ENCODE measurements around the gene KYAT1. TPM values are rescaled to one million over a fixed set of nuclear protein-coding genes. Genes with fewer than 3 reads are reported as not detected.
"Not testable (repeated sequence)": the region's sequence is repeated elsewhere in the genome, so short reads cannot be mapped to it uniquely, and the experiment has no call there.

Gene KYAT1
- total and polyA plus RNA-seq, 10 donors: 4.7 to 19.9 (median 6.6) TPM

GRCh38 chr9:128860937-128861336, 20.8 kb downstream of the KYAT1 start:
- Histone ChIP-seq H3K27me3 (replicated peaks in 1 of 7) (no peaks in the 10 kb centered on the region), H3K4me1 (peaks cover 0 to 14% (median 7%) of the 10 kb centered on the region in 6 donors), H3K36me3 (no peaks in the 10 kb centered on the region), H3K27ac (no peak overlapping the region), H3K4me3 (no peak overlapping the region), H3K9me3 (no peaks in the 10 kb centered on the region)
- DNase-seq: no peak
- intact Hi-C loops (cut with DNase I; ENCODE audit: low total_unique reads): no loop called here
- WGBS, 5 donors: 89 to 94% (median 91%) methylated on average over 5 of the region's 5 CpGs
- TF ChIP-seq, protein P1, sequence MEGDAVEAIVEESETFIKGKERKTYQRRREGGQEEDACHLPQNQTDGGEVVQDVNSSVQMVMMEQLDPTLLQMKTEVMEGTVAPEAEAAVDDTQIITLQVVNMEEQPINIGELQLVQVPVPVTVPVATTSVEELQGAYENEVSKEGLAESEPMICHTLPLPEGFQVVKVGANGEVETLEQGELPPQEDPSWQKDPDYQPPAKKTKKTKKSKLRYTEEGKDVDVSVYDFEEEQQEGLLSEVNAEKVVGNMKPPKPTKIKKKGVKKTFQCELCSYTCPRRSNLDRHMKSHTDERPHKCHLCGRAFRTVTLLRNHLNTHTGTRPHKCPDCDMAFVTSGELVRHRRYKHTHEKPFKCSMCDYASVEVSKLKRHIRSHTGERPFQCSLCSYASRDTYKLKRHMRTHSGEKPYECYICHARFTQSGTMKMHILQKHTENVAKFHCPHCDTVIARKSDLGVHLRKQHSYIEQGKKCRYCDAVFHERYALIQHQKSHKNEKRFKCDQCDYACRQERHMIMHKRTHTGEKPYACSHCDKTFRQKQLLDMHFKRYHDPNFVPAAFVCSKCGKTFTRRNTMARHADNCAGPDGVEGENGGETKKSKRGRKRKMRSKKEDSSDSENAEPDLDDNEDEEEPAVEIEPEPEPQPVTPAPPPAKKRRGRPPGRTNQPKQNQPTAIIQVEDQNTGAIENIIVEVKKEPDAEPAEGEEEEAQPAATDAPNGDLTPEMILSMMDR (IDR thresholded peaks at IDR 0.05 in 8 of 11, conservative IDR thresholded peaks at IDR 0.05 in 3 of 11): no peak
- no peak for TF ChIP-seq POLR2A (IDR thresholded peaks at IDR 0.05)
- no peak for TF ChIP-seq POLR2AphosphoS5 (IDR thresholded peaks at IDR 0.05)

GRCh38 chr9:128858476-128858875, 23.3 kb downstream of the KYAT1 start:
- H3K4me1 ChIP-seq; H3K36me3 ChIP-seq; H3K27me3 ChIP-seq (replicated peaks in 1 of 7); H3K27ac ChIP-seq; DNase-seq; H3K4me3 ChIP-seq; intact Hi-C loops (cut with DNase I; ENCODE audit: low total_unique reads); H3K9me3 ChIP-seq: not testable (repeated sequence)
- WGBS, 5 donors: 95 to 97% (median 96%) methylated on average over 7 of the region's 7 CpGs

GRCh38 chr9:128854454-128854853, 27.3 kb downstream of the KYAT1 start:
- H3K27me3 ChIP-seq (replicated peaks in 1 of 7); H3K36me3 ChIP-seq; H3K4me1 ChIP-seq; DNase-seq; H3K27ac ChIP-seq; intact Hi-C loops (cut with DNase I; ENCODE audit: low total_unique reads); H3K4me3 ChIP-seq: not testable (repeated sequence)
- peaks cover 0 to 26% (median 22%) of the 10 kb centered on the region in 8 donors for H3K9me3 ChIP-seq
- WGBS, 5 donors: 93 to 99% (median 97%) methylated on average over 6 of the region's 6 CpGs

DNA sequence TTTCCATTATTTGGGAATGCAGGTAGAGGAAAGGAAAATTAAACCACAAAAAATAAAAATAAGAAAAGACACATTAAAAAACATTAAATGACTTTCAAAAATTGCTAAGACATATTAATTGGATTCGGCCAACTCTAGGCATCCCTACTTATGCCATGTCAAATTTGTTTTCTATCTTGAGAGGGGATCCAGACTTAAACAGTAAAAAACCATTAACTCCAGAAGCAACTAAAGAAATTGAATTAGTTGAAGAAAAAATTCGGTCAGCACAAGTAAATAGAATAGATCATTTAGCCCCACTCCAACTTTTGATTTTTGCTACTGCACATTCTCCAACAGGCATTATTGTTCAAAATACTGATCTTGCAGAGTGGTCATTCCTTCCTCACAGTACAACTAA, 29.1 kb downstream of the KYAT1 start:
- H3K4me3 ChIP-seq; DNase-seq; H3K27ac ChIP-seq; H3K36me3 ChIP-seq; intact Hi-C loops (cut with DNase I; ENCODE audit: low total_unique reads); H3K27me3 ChIP-seq (replicated peaks in 1 of 7); H3K4me1 ChIP-seq: not testable (repeated sequence)
- 64 to 96% (median 89%) methylated on average over 2 of the region's 2 CpGs for WGBS, 5 donors
- H3K9me3 ChIP-seq: peaks cover 0 to 27% (median 22%) of the 10 kb centered on the region in 8 donors

DNA sequence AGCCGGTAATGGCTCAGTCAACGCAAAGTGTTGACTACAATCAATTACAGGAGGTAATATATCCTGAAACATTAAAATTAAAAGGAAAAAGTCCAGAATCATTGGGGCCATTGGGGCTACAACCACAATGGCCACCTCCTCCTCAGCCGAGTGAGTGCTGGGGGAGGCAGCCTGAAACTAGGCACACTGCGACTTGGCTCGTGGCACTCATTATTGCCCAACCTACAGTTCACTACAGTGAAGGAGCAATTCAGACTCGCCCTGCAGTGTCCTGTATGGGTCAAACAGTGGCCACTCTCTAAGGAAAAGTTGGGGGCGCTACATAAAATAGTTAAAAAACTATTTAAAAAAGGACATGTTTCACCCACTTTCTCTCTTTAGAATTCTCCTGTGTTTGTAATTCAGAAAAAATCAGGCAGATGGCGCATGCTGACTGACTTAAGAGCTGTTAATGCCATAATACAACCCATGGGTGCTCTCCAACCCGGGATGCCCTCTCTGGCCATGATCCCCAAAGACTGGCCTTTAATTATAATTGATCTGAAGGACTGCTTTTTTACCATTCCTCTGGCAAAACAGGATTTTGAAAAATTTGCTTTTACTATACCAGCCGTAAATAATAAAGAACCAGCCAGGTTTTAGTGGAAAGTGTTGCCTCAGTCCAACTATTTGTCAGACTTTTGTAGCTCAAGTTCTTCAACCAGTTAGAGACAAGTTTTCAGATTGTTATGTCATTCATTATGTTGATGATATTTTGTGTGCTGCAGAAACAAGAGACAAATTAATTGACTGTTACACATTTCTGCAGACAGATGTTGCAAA, 29.8 kb downstream of the KYAT1 start:
- H3K4me3 ChIP-seq; H3K27me3 ChIP-seq (replicated peaks in 1 of 7); intact Hi-C loops (cut with DNase I; ENCODE audit: low total_unique reads); DNase-seq; H3K4me1 ChIP-seq; H3K27ac ChIP-seq; H3K36me3 ChIP-seq: not testable (repeated sequence)
- TF ChIP-seq, protein P1 (IDR thresholded peaks at IDR 0.05 in 8 of 11, conservative IDR thresholded peaks at IDR 0.05 in 3 of 11): peak in 10 of 11 experiments; percentile 10 to 47 (median 40)
- H3K9me3 ChIP-seq: peaks cover 0 to 31% (median 22%) of the 10 kb centered on the region in 8 donors
- WGBS, 5 donors: 78 to 86% (median 84%) methylated on average over 10 of the region's 10 CpGs

GRCh38 chr9:128851024-128851423, 30.7 kb downstream of the KYAT1 start:
- DNase-seq; intact Hi-C loops (cut with DNase I; ENCODE audit: low total_unique reads): not testable (repeated sequence)
- WGBS, 5 donors: 87 to 97% (median 93%) methylated on average over 10 of the region's 10 CpGs

More at GRCh38 chr9:128851024-128851423, 30.7 kb downstream of the KYAT1 start:
- H3K36me3 ChIP-seq; H3K27me3 ChIP-seq (replicated peaks in 1 of 7); H3K27ac ChIP-seq; H3K4me1 ChIP-seq; H3K4me3 ChIP-seq: not testable (repeated sequence)
- peaks cover 0 to 31% (median 22%) of the 10 kb centered on the region in 8 donors for H3K9me3 ChIP-seq

Measured in spleen (tissue), 11 donors.